DMS153 treated with DMSO at 0.1 percent for 48 hours (cell line): ENCODE data around the gene WASHC1.
"Not testable (repeated sequence)": the region's sequence is repeated elsewhere in the genome, so short reads cannot be mapped to it uniquely, and the experiment has no call there.

Experiments
- DNase-seq: peaks from one replicate; lab custom pipeline; 2025; ENCODE audit not compliant: unreplicated experiment; lab: John Stamatoyannopoulos, UW

WASHC1 gene

GRCh38 chr9:29356-29755, at the start of gene WASHC1:
Gene WASHC1 (minus strand): TSS chr9:29456. CDS start chr9:24999, 4,457 bp downstream.
- DNase-seq, result not testable (repeated sequence)

GRCh38 chr9:78333-78732, 49.1 kb upstream of the WASHC1 start:
- not testable (repeated sequence) for DNase-seq

- DNase-seq, result not testable (repeated sequence)
Observed at GRCh38 chr9:76389-76788, 47.1 kb upstream of the WASHC1 start.

- not testable (repeated sequence) for DNase-seq
Observed at GRCh38 chr9:73900-74525, 44.8 kb upstream of the WASHC1 start.

- DNase-seq, result not testable (repeated sequence)
Observed at GRCh38 chr9:73076-73899, 44.0 kb upstream of the WASHC1 start.

- not testable (repeated sequence) for DNase-seq
Observed at GRCh38 chr9:63031-63629, 33.9 kb upstream of the WASHC1 start.

- DNase-seq, result not testable (repeated sequence)
Observed at GRCh38 chr9:52678-53077, 23.4 kb upstream of the WASHC1 start.

GRCh38 chr9:48190-48842, 19.1 kb upstream of the WASHC1 start:
- not testable (repeated sequence) for DNase-seq

- not testable (repeated sequence) for DNase-seq
Observed at GRCh38 chr9:46639-47271, 17.5 kb upstream of the WASHC1 start.

- not testable (repeated sequence) for DNase-seq
Observed at GRCh38 chr9:46164-46563, 16.9 kb upstream of the WASHC1 start.

- not testable (repeated sequence) for DNase-seq
Observed at GRCh38 chr9:45180-45878, 16.1 kb upstream of the WASHC1 start.

GRCh38 chr9:44416-44815, 15.2 kb upstream of the WASHC1 start:
- not testable (repeated sequence) for DNase-seq

- DNase-seq, result not testable (repeated sequence)
Observed at GRCh38 chr9:43636-44035, 14.4 kb upstream of the WASHC1 start.

- DNase-seq, result not testable (repeated sequence)
Observed at GRCh38 chr9:43116-43515, 13.9 kb upstream of the WASHC1 start.

GRCh38 chr9:41819-42218, 12.6 kb upstream of the WASHC1 start:
- DNase-seq, result not testable (repeated sequence)

GRCh38 chr9:41261-41676, 12.0 kb upstream of the WASHC1 start:
- DNase-seq, result not testable (repeated sequence)

GRCh38 chr9:32308-32707, 3.1 kb upstream of the WASHC1 start:
- DNase-seq, result not testable (repeated sequence)

GRCh38 chr9:28775-29174, 481 bp downstream of the WASHC1 start:
- DNase-seq, result not testable (repeated sequence)

GRCh38 chr9:21621-22020, 7.6 kb downstream of the WASHC1 start:
- DNase-seq, result not testable (repeated sequence)

GRCh38 chr9:16875-17274, 12.4 kb downstream of the WASHC1 start:
- DNase-seq, result not testable (repeated sequence)
